GM21619 (cell line): ENCODE data around the gene GPR149.

Experiments
- ATAC-seq: cut with Tn5 transposase; IDR thresholded peaks from one replicate; pipeline ENCODE4 v1.9.1; 2021; ENCODE audit not compliant: unreplicated experiment

GPR149 gene

DNA sequence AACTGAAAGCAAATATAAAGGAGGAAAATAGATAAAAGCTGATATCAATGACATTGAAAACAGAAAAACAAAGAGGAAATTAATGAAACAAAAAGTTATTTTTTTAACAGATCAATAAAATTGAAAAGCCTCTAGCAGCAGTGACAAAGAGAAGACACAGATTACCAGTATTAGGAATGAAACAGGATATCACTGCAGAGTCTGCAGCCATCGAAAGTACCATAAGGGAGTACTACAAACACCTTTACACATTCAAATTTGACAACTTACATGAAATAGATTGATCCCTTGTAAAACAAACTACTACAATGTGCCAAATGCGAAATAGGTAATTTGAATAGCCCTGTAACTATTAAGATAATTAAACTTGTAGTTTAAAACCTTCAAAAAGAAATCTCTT, 80.8 kb downstream of the GPR149 start:
- no peak for ATAC-seq

DNA sequence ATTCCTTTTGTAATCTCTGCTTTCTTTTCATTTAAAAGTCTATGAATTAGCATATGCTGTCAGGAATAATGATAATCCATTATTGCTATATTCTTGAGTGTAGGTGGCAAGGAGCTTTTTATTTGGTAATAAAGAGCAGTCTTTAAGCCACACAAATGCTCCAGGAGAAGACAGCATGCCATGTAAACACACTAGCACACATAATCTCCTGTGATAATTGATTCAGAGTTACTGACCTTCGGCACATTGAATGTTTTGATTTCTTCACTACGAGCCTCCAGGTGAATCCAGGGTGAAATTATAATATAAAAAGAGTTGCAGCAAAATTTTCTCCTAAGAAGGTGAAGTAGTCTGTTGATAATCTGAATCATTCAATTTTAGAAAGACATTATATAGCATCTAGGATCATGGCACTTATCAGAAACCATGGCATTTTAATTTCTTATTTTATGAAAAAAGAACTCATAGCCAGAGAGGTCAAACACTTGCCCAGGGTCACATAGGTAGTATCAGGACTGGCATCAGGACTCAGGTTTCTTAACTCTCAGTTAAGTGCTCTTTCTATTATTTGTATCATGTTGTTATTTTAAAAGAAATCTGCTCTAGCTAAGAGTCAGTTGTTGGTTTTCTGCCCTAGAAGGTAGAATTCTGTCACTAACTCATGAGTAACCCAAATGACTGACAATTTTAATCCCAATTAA, 84.4 kb downstream of the GPR149 start:
- no peak for ATAC-seq

- ATAC-seq = no peak
Measured at GRCh38 chr3:154338570-154338969, 91.4 kb downstream of the GPR149 start.

GRCh38 chr3:154338008-154338407, 92.0 kb downstream of the GPR149 start:
- ATAC-seq = no peak

DNA sequence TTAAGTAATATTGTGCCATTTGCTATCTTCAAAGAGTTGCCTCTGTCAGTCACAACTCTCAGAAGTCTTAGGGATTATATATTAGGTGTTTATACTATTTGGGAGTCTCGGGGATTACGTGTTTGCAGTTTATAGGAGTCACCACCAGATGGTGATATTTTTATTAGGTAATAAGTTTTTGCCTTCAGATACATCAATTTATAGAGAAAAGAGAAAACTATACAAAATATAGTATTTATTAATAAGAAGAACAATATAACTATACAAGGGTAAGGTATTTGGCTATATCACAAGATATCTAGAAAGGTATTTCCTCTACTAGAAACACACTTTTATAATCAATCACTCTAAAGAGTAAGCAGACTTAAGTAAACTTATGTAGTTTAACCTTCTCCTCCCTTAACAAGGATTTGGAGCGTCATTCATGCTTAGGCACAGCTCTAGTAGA, 95.0 kb downstream of the GPR149 start:
- no peak for ATAC-seq

DNA sequence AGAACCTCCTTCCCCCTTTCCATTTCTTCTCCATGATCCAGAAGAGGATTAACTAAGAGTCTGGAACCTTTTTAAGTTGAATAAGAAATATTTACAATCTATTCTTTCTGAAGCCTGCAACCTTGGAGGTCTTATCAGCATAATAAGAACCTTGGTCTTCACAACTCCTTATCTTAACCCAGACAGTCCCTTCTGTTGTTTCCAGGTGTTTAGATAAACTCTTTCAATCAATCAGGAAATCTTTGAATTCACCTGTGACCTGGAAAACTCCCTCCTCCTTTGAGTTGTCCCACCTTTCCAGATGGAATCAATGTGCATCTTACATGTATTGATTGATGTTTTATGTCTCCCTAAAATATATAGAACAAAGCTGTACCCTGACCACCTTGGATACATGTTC, 102.1 kb downstream of the GPR149 start:
- no peak for ATAC-seq

DNA sequence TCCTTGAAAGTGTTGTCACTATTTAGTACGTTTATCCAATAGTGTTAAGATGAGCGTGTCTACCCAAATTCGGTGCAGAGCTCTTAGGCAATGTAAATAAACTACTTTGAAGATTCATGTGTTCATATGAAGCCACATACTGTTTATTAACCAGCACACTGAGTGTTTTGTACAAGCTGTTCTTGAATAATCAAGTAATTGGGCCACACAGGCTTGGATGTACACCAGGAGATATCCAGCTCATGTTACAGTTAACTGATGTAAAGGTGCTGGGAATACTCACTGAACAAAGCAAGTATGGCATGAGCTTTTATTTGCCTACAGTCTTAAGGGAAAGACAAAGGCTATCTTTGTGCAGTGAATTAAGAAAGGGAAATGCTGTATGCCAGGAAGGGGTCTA, 105.1 kb downstream of the GPR149 start:
- no peak for ATAC-seq

DNA sequence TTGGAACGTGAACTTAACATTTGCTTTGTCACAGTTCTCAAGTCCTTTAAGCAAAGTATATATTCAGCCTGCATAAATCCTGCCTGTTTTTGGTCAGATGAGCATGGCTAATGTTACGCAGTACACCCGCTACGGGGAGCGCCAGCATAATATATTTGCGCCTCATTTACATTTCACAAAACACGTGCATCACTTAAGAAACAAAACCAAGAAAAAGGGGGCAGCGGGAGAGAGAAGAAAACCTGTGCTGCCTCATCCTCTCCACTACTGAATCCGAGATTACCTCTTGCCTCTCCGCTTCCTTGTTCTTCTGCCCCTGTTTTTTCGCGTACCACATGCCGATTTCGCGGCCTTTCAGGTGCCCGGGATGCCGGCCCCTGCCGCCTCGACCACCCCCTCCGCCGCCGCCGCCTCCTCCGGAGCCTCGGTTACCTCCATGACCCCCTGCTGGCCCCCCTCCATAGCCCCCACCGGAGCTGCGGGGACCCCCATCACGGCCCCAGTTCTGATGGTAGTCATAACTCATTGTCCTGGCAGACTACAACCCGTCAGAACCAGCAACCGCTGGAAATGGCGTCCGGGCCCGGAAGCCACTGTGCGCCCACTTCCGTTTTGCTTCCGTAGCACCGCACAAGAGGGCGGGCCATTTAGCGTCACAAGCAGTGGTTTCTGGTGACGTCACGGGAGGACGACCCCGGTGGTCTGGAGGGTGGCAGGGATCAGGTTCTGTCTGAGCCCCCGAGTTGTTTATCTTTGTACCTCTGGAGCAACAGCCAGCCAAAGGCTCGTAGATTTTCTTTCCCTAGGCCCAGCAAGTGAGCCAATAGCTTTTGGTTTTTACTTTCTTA, 105.9 kb downstream of the GPR149 start, which contains the start of gene DHX36:
Gene DHX36, minus strand, starts transcription at position 597 of the 848 bp plus-strand sequence. Its CDS starts 71 bp downstream, at position 526.
- ATAC-seq = peak; percentile 96

GRCh38 chr3:154316974-154317767, 112.8 kb downstream of the GPR149 start:
- ATAC-seq = no peak

DNA sequence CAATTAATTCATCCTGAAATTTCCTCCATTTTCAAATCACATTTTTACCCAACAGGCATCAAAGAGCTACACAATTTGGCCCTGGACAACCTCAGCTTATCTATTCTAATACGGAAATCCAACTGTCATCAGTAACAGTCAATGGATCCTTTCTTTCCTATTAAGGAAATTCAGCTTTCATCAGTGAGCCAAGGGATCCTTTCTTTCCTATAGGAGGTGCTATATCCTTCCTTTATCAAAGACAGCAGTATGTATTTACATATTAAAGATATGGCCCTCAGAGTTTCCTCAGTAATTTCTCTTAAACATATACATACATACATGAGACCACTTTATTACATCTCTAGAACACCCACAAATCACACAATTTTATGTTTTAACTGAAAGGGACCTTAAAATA, 115.8 kb downstream of the GPR149 start:
- no peak for ATAC-seq

- ATAC-seq = no peak
Measured at GRCh38 chr3:154310840-154311239, 119.2 kb downstream of the GPR149 start.

DNA sequence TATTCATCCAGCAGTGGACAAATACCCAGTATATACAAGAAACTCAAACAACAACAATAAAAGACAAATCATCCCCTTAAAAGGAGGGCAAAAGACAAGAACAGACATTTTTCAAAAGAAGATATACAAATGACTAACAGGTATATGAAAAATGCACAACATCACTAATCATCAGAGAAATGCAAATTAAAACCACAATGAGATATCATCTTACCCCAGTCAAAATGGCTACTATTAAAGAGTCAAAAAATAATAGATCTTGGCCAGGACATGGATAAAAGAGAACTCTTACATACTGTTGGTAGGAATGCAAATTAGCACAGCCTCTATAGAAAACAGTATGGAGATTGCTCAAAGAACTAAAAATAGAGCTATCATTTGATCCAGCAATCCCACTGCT, 122.6 kb downstream of the GPR149 start:
- ATAC-seq = no peak

DNA sequence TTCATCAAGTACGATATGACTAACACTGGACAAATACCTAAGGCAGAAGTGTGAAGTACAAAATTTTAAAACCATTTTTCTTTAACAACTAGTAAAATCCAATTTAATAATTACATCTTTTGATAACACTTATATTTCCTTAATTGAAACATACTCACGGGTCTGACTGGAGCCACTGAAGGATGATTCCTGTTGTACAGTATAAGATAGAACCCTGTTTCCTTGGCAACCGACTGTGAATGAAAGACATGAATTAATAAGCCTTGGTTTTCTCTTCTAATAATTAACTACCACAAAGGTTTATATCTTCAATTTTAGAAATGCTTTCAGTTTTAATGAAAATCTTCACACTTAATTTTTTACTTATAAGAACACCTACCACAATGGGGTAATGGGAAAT, 125.1 kb downstream of the GPR149 start:
- peak; percentile 61 for ATAC-seq

DNA sequence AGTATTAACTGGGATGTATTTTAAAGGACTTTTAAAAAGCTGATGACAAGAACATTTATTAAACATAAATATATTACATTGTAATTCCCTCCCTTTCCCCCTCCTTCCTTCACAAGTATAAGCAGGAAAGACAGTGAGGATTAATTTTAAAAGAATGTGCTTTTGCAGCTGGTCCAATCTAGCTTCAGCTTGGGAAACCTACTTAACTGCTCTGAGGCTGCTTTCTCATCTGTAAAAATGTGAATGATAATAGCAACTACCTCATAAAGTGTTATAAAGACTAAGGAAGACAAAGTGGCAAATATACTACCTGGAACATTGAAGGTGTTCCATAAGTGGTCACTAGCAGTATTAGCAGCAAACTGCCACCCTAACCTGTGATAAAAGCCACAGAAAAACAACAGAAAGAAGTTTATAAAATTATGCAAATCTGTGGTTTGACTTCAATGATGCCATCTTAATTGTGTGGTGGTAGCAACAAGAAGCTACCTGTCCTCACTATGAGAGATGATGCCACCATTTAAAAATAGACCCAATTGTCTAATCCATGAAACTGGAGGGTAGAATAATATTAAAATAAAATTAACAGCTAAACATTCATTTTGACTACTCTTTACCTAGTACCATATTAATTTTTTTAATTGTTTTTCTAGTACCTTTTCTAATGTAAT, 125.7 kb downstream of the GPR149 start:
- no peak for ATAC-seq

- ATAC-seq = no peak
Measured at GRCh38 chr3:154301561-154301960, 128.4 kb downstream of the GPR149 start.

- ATAC-seq = no peak
Measured at GRCh38 chr3:154294016-154294415, 136.0 kb downstream of the GPR149 start.

GRCh38 chr3:154290187-154290586, 139.8 kb downstream of the GPR149 start:
- no peak for ATAC-seq
